Esophagus squamous epithelium (tissue), 5 donors: Measurements from ENCODE around the gene DNAH1. TPM values are rescaled to one million over a fixed set of nuclear protein-coding genes. Genes with fewer than 3 reads are reported as not detected.

ENCODE experiments used
- DNase-seq: peaks from one replicate; lab custom pipeline; 2025; lab: John Stamatoyannopoulos, UW
- H3K27ac ChIP-seq, 4 donors: fragments of 200-600 bp; sonication (generic); one replicate each; pipeline ENCODE4 v1.5.1; 2016 to 2019; ENCODE audit warnings: mild to moderate bottlenecking in 1 of 4
- H3K27me3 ChIP-seq, 4 donors: fragments of 200-600 bp; sonication (generic); 1 replicate in 3 of 4; 2 replicates in 1 of 4; pipeline versions ENCODE4 v1.5.1 to v1.6.0; 2017 to 2021; ENCODE audit warnings: antibody characterized with exemption in 1 of 4
- H3K36me3 ChIP-seq, 3 donors: fragments of 200-600 bp; sonication (generic); one replicate each; pipeline ENCODE4 v1.5.1; 2016 to 2019
- H3K4me1 ChIP-seq, 3 donors: fragments of 200-600 bp; sonication (generic); one replicate each; pipeline ENCODE4 v1.5.1; 2017 to 2019
- H3K4me3 ChIP-seq, 4 donors: fragments of 200-600 bp; sonication (generic); 1 replicate in 3 of 4; 2 replicates in 1 of 4; pipeline ENCODE4 v1.5.1; 2016 to 2019; ENCODE audit warnings: mild to moderate bottlenecking in 2 of 4, moderate library complexity in 1 of 4
- H3K9me3 ChIP-seq, 3 donors: fragments of 200-600 bp; sonication (generic); one replicate each; pipeline ENCODE4 v1.5.1; 2016 to 2019
- POLR2A ChIP-seq, 4 donors: fragments of 450-650 bp; IDR thresholded peaks; one replicate each; pipeline ENCODE4 v1.6.1; 2017; ENCODE audit warnings: antibody characterized with exemption in 4 of 4, mild to moderate bottlenecking in 4 of 4, moderate library complexity in 3 of 4
- WGBS, 2 donors: methylation state at CpG; one replicate each; pipeline ENCODE4 v1.1.5; 2018; 5-methylcytosine and 5-hydroxymethylcytosine counted together
- intact Hi-C: fragments of 100-400 bp; cut with DNase I; formaldehyde crosslinking; loops from one replicate; pipeline ENCODE4 v1.15.0; 2022
- total RNA-seq, 4 donors: library from RNA; depleted of rRNA; stranded (reverse); fragments of >200 nt; gene quantifications; one replicate each; pipeline ENCODE4 v1.1.0, GENCODE V29; 2016
- TF ChIP-seq, protein P1 (sequence below), 6 experiments: fragments of 450-650 bp in 4 of 6; fragments of 200-600 bp in 2 of 6; sonication (generic) in 2 of 6; IDR thresholded peaks; one replicate each; pipeline ENCODE4 v1.5.1; 2016 to 2019; ENCODE audit warnings: antibody characterized with exemption in 6 of 6, mild to moderate bottlenecking in 4 of 6, moderate library complexity in 4 of 6
- donor health status: DM: yes; HTN: yes; CAD: no.

DNAH1 gene
- total RNA-seq, 4 donors from 2014 or later = 1.3 to 5.9 (median 1.9) TPM

DNA sequence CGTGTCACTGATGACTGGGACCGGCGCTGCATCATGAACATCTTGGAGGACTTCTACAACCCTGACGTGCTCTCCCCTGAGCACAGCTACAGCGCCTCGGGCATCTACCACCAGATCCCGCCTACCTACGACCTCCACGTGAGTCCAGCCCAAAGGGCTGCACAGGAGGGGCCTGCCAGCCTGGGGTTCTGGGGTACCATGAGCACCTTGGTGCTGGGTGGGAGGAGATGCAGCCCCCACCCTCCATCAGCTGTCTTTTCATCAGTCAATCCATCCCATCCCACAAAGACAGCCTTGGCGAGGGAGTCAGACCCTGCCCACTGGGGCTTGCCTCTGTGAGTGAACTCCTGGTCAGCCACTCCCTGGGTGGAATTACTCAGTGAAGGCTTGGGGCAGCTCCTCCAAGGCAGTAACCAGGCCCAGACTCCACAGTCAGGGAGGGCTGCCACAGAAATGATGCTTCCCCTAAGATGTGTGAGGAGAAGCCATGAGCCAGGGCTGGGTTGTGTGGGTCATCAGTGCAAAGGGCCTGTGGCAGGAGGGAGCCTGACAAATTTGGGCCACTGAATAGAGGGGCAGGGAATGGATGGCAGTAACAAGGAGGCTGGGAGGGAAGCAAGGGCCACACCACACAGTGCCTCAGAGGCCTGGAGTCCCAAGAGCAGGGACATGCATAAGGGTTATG lies 80.9 kb downstream of the DNAH1 start:
- WGBS, 2 donors = 81% methylated on average over 4 of the region's 10 CpGs; no CpG with 5 or more reads in 1 of the 2 donors
- Histone ChIP-seq H3K27ac (no peak overlapping the region), H3K4me1 (peaks cover 0 to 17% (median 0%) of the 10 kb centered on the region in 3 donors), H3K36me3 (peaks cover 2 to 56% (median 19%) of the 10 kb centered on the region in 3 donors), H3K9me3 (no peaks in the 10 kb centered on the region), H3K27me3 (no peaks in the 10 kb centered on the region), H3K4me3 (no peak overlapping the region)
- intact Hi-C loops = no loop called here
- TF ChIP-seq, protein P1, sequence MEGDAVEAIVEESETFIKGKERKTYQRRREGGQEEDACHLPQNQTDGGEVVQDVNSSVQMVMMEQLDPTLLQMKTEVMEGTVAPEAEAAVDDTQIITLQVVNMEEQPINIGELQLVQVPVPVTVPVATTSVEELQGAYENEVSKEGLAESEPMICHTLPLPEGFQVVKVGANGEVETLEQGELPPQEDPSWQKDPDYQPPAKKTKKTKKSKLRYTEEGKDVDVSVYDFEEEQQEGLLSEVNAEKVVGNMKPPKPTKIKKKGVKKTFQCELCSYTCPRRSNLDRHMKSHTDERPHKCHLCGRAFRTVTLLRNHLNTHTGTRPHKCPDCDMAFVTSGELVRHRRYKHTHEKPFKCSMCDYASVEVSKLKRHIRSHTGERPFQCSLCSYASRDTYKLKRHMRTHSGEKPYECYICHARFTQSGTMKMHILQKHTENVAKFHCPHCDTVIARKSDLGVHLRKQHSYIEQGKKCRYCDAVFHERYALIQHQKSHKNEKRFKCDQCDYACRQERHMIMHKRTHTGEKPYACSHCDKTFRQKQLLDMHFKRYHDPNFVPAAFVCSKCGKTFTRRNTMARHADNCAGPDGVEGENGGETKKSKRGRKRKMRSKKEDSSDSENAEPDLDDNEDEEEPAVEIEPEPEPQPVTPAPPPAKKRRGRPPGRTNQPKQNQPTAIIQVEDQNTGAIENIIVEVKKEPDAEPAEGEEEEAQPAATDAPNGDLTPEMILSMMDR (IDR thresholded peaks at IDR 0.05) = no peak
- no peak for TF ChIP-seq POLR2A (IDR thresholded peaks at IDR 0.05)
- no peak for DNase-seq

GRCh38 chr3:52397676-52398399 lies 81.7 kb downstream of the DNAH1 start:
- Histone ChIP-seq H3K9me3 (no peaks in the 10 kb centered on the region), H3K27ac (no peak overlapping the region), H3K4me1 (peaks cover 0 to 25% (median 0%) of the 10 kb centered on the region in 3 donors), H3K27me3 (no peaks in the 10 kb centered on the region), H3K4me3 (no peak overlapping the region), H3K36me3 (peaks cover 10 to 56% (median 26%) of the 10 kb centered on the region in 3 donors)
- intact Hi-C loops = no loop called here
- TF ChIP-seq POLR2A (IDR thresholded peaks at IDR 0.05) = no peak
- TF ChIP-seq, protein P1 (IDR thresholded peaks at IDR 0.05) = no peak
- no peak for DNase-seq
- WGBS, 2 donors = 78 to 80% methylated on average over 6 to 9 of the region's 13 CpGs

- TF ChIP-seq, protein P1 (IDR thresholded peaks at IDR 0.05) = no peak
- no peak for TF ChIP-seq POLR2A (IDR thresholded peaks at IDR 0.05)
- Histone ChIP-seq H3K27ac (no peak overlapping the region), H3K4me1 (peaks cover 0 to 33% (median 4%) of the 10 kb centered on the region in 3 donors), H3K4me3 (no peak overlapping the region), H3K9me3 (no peaks in the 10 kb centered on the region), H3K27me3 (no peaks in the 10 kb centered on the region), H3K36me3 (peaks cover 18 to 56% (median 35%) of the 10 kb centered on the region in 3 donors)
- intact Hi-C loops = no loop called here
- 83 to 94% methylated on average over 2 to 5 of the region's 5 CpGs for WGBS, 2 donors
- no peak for DNase-seq
Observed at GRCh38 chr3:52398670-52399081, 82.6 kb downstream of the DNAH1 start.

- DNase-seq = no peak
- Histone ChIP-seq H3K27me3 (no peaks in the 10 kb centered on the region), H3K36me3 (peaks cover 19 to 56% (median 39%) of the 10 kb centered on the region in 3 donors), H3K27ac (no peak overlapping the region), H3K4me1 (peaks cover 2 to 38% (median 4%) of the 10 kb centered on the region in 3 donors), H3K4me3 (no peak overlapping the region), H3K9me3 (no peaks in the 10 kb centered on the region)
- WGBS, 2 donors = 92 to 100% methylated on average over 2 to 4 of the region's 4 CpGs
- TF ChIP-seq, protein P1 (IDR thresholded peaks at IDR 0.05) = no peak
- intact Hi-C loops = no loop called here
Observed at GRCh38 chr3:52399131-52399530, 83.0 kb downstream of the DNAH1 start.

DNA sequence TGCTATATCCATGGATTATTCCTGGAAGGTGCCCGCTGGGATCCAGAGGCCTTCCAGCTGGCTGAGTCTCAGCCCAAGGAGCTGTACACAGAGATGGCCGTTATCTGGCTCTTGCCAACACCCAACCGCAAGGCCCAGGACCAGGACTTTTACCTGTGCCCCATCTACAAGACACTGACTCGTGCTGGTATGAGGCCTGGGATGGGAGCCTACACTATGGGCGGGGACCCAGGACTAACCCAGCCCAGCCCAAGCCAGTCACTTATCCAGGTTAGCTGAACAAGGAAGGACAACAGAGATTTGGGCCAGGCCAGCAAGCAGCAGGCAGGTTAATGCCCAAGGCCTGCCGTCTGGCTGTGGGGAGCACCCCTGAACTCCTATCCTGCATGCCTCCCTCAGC lies 83.5 kb downstream of the DNAH1 start:
- no peak for DNase-seq
- no peaks in the 10 kb centered on the region for H3K9me3 ChIP-seq
- no peak overlapping the region for H3K27ac ChIP-seq
- 66 to 79% methylated on average over 4 of the region's 6 CpGs for WGBS, 2 donors
- H3K4me3 ChIP-seq = no peak overlapping the region
- peaks cover 4 to 42% (median 7%) of the 10 kb centered on the region in 3 donors for H3K4me1 ChIP-seq
- intact Hi-C loops = no loop called here
- TF ChIP-seq, protein P1 (IDR thresholded peaks at IDR 0.05) = no peak
- no peak for TF ChIP-seq POLR2A (IDR thresholded peaks at IDR 0.05)
- peaks cover 19 to 60% (median 44%) of the 10 kb centered on the region in 3 donors for H3K36me3 ChIP-seq
- H3K27me3 ChIP-seq = no peaks in the 10 kb centered on the region
